ENCODE data around the gene NFKBIB. TPM values are rescaled to one million over a fixed set of nuclear protein-coding genes. Genes with fewer than 3 reads are reported as not detected.

NFKBIB gene
- total RNA-seq, 1 donor from 2014 or later: 26.1 TPM

DNA sequence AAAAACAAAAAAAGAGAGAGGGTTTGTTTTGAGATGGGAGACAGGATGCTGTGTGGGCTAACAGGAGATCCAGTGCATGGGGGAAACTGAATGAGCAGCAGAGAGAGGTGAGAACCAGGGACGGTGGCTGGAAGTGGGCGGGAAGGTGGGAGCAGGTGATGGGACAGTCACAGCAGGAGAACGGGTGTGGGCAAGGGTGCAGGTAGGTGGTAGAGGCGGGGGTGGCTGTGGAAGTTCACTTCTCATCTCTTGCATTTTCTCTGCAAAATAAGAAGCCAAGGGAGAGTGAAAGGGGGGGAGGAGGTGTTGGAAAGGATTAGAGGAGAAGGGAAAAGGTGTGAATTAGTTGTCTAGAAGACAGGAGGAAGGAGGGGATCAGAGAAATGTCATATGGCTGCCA, 53.9 kb downstream of the NFKBIB start:
- DNase-seq (ENCODE audit: low read depth): no peak

DNA sequence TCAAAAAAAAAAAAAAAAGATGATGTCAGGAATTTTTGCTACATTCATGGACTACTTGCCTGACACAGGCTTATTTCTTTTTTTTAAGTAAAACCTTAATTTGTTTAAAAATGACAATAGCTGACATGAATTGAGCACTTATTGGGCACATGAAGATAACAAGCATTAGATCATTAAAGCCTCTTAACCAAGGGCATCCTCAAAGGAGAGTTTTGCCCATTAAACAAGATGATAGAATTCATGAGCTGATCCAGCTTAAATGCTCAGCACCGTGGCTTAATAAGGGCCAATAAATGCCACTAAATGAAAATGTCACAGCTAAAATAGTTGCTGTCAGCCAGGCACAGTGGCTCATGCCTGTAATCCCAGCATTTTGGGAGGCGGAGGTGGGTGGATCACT, 56.5 kb downstream of the NFKBIB start:
- DNase-seq (ENCODE audit: low read depth): no peak

DNA sequence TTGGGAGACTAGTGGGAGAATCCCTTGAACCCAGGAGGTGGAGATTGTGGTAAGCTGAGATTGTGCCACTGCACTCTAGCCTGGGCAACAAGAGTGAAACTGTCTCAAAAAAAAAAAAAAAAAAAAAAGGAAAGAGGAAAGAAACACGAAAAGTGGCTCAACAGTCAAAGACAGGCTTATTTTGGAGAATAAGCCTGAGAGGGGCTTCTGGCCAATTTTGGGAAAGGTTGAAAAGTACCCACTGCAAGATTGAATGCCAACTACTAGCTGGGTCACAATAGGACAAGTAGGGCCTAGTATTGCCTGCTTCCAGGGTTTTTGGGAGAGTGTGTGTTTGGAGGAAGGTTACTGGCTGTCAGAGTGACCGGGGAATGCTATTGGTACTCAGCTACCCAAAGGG, 58.5 kb downstream of the NFKBIB start:
- DNase-seq (ENCODE audit: low read depth): no peak

Other genes starting within 250 kb of the NFKBIB start
- gene CAPN12, start 155.5 kb upstream of the NFKBIB start, total RNA-seq: 0.21 TPM in 1 of 2 replicates, not detected in the other
- not detected in 2 replicates for gene LGALS7, start 126.5 kb upstream of the NFKBIB start, total RNA-seq
- not detected in 2 replicates for gene LGALS7B, start 110.8 kb upstream of the NFKBIB start, total RNA-seq
- not detected in 2 replicates for gene LGALS4, start 87.0 kb upstream of the NFKBIB start, total RNA-seq
- 78.4 and 81.9 TPM in 2 replicates for gene ECH1, start 68.2 kb upstream of the NFKBIB start, total RNA-seq
- gene HNRNPL, start 50.0 kb upstream of the NFKBIB start, total RNA-seq: 218 and 220 TPM in 2 replicates
- 8.3 and 20.6 TPM in 2 replicates for gene RINL, start 21.7 kb upstream of the NFKBIB start, total RNA-seq
- 1,616 and 2,451 TPM in 2 replicates for gene SIRT2, start 351 bp upstream of the NFKBIB start, total RNA-seq
- 0.51 and 0.94 TPM in 2 replicates for gene CCER2, start 12.2 kb downstream of the NFKBIB start, total RNA-seq
- 34.6 and 42.8 TPM in 2 replicates for gene SARS2, start 30.8 kb downstream of the NFKBIB start, total RNA-seq
- 57.9 and 58.3 TPM in 2 replicates for gene MRPS12, start 31.0 kb downstream of the NFKBIB start, total RNA-seq
- gene FBXO17, start 75.8 kb downstream of the NFKBIB start, total RNA-seq: 21.5 and 22.1 TPM in 2 replicates
- 6.8 and 15.5 TPM in 2 replicates for gene FBXO27, start 132.6 kb downstream of the NFKBIB start, total RNA-seq
- gene ACP7, start 184.4 kb downstream of the NFKBIB start, total RNA-seq: not detected in 2 replicates
- 5.8 and 8.5 TPM in 2 replicates for gene PAK4, start 225.8 kb downstream of the NFKBIB start, total RNA-seq

Data from myocyte (in vitro differentiated cells).